ENCODE results near the gene SLC40A1. TPM values are rescaled to one million over a fixed set of nuclear protein-coding genes. Genes with fewer than 3 reads are reported as not detected.

SLC40A1 gene
- total and polyA plus RNA-seq, 10 of the 15 experiments (the other 5 are each of a cell fraction or from before 2014, with no cell fraction given) = 0.01 to 0.38 (median 0.08) TPM; not detected in 7

- H3K4me3 ChIP-seq = no peak overlapping the region
- H3K9me3 ChIP-seq (replicated peaks; ENCODE audit: control insufficient read depth, insufficient read depth, low read length) = no peaks in the 10 kb centered on the region
- DNase-seq (ENCODE audit: low read depth, low spot score) (no peak), ATAC-seq (no peak), FAIRE-seq (no peak)
- H3K27me3 ChIP-seq (replicated peaks in 1 of 2; ENCODE audit: control insufficient read depth in 2 of 2, insufficient read depth in 2 of 2, low read length in 1 of 2) = no peaks in the 10 kb centered on the region; a peak in 1 of 4 replicates
- CTCF ChIA-PET = interaction anchor here (1.2 kb wide), 1 partner anchor 60 kb away, joined by 3 read pairs; the partner anchor contains the start of gene ANKAR
- TF ChIP-seq CHD4 (IDR thresholded peaks at IDR 0.05) (no peak), IKZF2 (IDR thresholded peaks at IDR 0.05) (no peak), HSF1 (IDR thresholded peaks at IDR 0.05; ENCODE audit: low read depth, low read length) (no peak), SUPT20H (IDR thresholded peaks at IDR 0.05; ENCODE audit: borderline replicate concordance, control insufficient read depth, low read depth, low read length) (no peak), CHD1 (IDR thresholded peaks at IDR 0.05; ENCODE audit: low read depth, low read length) (no peak), ZNF217 (IDR thresholded peaks at IDR 0.05) (no peak), FOS (IDR thresholded peaks at IDR 0.05; ENCODE audit: borderline replicate concordance, extremely low read depth, insufficient read length) (no peak), HDAC2 (IDR thresholded peaks at IDR 0.05) (no peak), TCF12 (IDR thresholded peaks at IDR 0.05; ENCODE audit: low read depth, low read length) (no peak), CBX3 (IDR thresholded peaks at IDR 0.05; ENCODE audit: borderline replicate concordance, low read depth) (no peak), SIX5 (IDR thresholded peaks at IDR 0.05; ENCODE audit: low read depth, low read length, severe bottlenecking) (no peak)
- H3K36me3 ChIP-seq (ENCODE audit: control insufficient read depth in 2 of 2, insufficient read depth in 2 of 2, low read length in 1 of 2) = no peaks in the 10 kb centered on the region
- no peak overlapping the region for H2AFZ ChIP-seq (ENCODE audit: control insufficient read depth, low read depth, low read length)
- WGBS (ENCODE audit: insufficient coverage, insufficient replicate concordance, low lambda C conversion rate, missing lambda C conversion rate) = 65% methylated on average over 4 of the region's 4 CpGs
- H3K4me1 ChIP-seq (ENCODE audit: control insufficient read depth, insufficient read depth, low read length) = no peaks in the 10 kb centered on the region
- H3K4me2 ChIP-seq (ENCODE audit: control insufficient read depth, insufficient read depth) = no peak overlapping the region
- no peak overlapping the region for H3K9ac ChIP-seq (ENCODE audit: control insufficient read depth, insufficient read depth, low read length)
- H3K27ac ChIP-seq (ENCODE audit: control insufficient read depth, insufficient read depth) = no peak overlapping the region
- POLR2A ChIA-PET = no interaction called here
- in situ Hi-C loops (cut with MboI) (no loop called here), intact Hi-C loops (cut with micrococcal nuclease; ENCODE audit: unreplicated experiment) (no loop called here)
- SMC1A ChIA-PET (ENCODE audit: uncharacterized antibody, unreplicated experiment) = no interaction called here
- H3K79me2 ChIP-seq (ENCODE audit: control insufficient read depth, insufficient read depth, low read length) = no peaks in the 10 kb centered on the region
- H4K20me1 ChIP-seq (ENCODE audit: control insufficient read depth, insufficient read depth) = no peaks in the 10 kb centered on the region
- RAD21 ChIA-PET (ENCODE audit: unreplicated experiment) = no interaction called here
- no TSS peak for BruUV-seq (replicated peaks)
Observed at GRCh38 chr2:189614585-189614984, 34.0 kb upstream of the SLC40A1 start.

Data from GM12878 (cell line).